HCT116 (cell line): Measurements from ENCODE around the gene GYPA. TPM values are rescaled to one million over a fixed set of nuclear protein-coding genes. Genes with fewer than 3 reads are reported as not detected.
"Not testable (repeated sequence)": the region's sequence is repeated elsewhere in the genome, so short reads cannot be mapped to it uniquely, and the experiment has no call there.

Experiments
- ATAC-seq: fragments of 200-7000 bp; cut with Tn5 transposase; 2 replicates; pipeline ENCODE4 v1.9.1; 2020; ENCODE audit warnings: mild to moderate bottlenecking, moderate library complexity
- Bru-seq: library from RNA; stranded (reverse); fragments of 400-500 nt; gene quantifications from one replicate; lab custom pipeline; 2021; lab: Mats Ljungman, UMichigan
- BruChase-seq, 2 experiments: library from RNA; stranded (reverse); fragments of 400-500 nt; gene quantifications; one replicate each; lab custom pipeline; 2021; lab: Mats Ljungman, UMichigan
- BruUV-seq: library from RNA; stranded (reverse); fragments of 400-500 nt; replicated peaks from 2 replicates; lab custom pipeline; 2021; lab: Mats Ljungman, UMichigan
- CTCF ChIA-PET: fragments of 300-600 bp; sonication (Branson Sonifier 250); formaldehyde crosslinking; loops from one replicate; lab custom pipeline; 2021; ENCODE audit warnings: antibody characterized with exemption; lab: Charles Lee
- POLR2A ChIA-PET: fragments of 300-600, 350-600 bp; sonication (Branson Sonifier 250); formaldehyde crosslinking; loops from one replicate; lab custom pipeline; 2021; ENCODE audit warnings: antibody characterized with exemption; lab: Charles Lee
- RAD21 ChIA-PET, 2 experiments: fragments of 300-600 bp; sonication (Branson Sonifier 250); formaldehyde crosslinking; loops; one replicate each; lab custom pipeline; 2023; ENCODE audit warnings: low total read pairs in 2 of 2; ENCODE audit not compliant: uncharacterized antibody in 2 of 2, unreplicated experiment in 2 of 2, low non-redundant PET in 1 of 2; lab: Charles Lee
- DNase-seq: peaks from one replicate; pipeline ENCODE4 v3.0.0-alpha.2; 2010; ENCODE audit warnings: low read depth, low spot score
- H2AFZ ChIP-seq: fragments of 200-600 bp; shearing (Covaris generic), sonication (generic); 2 replicates; pipeline ENCODE4 v1.6.1; 2017; ENCODE audit warnings: low read depth, mixed run types, mixed read lengths, antibody characterized with exemption, low read length; ENCODE audit not compliant: poor library complexity, severe bottlenecking
- H3K27ac ChIP-seq: 2 replicates; pipeline ENCODE4 v1.5.1; 2012; ENCODE audit warnings: low read depth, low read length
- H3K27me3 ChIP-seq: fragments of 200-600 bp; sonication (generic); 2 replicates; pipeline ENCODE4 v1.6.1; 2016; ENCODE audit warnings: mixed run types, low read length, mixed read lengths; ENCODE audit not compliant: insufficient read depth
- H3K36me3 ChIP-seq, 2 experiments: fragments of 200-500 bp in 1 of 2; fragments of 200-600 bp in 1 of 2; sonication (Bioruptor generic) in 1 of 2; sonication (generic) in 1 of 2; 2 replicates each; pipeline versions ENCODE4 v1.5.1 to v1.6.1; 2014 to 2016; ENCODE audit warnings: low read length in 2 of 2, inconsistent platforms in 1 of 2, mixed read lengths in 1 of 2, mixed run types in 1 of 2; ENCODE audit not compliant: insufficient read depth in 2 of 2, control insufficient read depth in 1 of 2
- H3K4me1 ChIP-seq, 2 experiments: fragments of 200-600 bp in 1 of 2; sonication (generic) in 1 of 2; 2 replicates each; pipeline versions ENCODE4 v1.5.1 to v1.6.1; 2012 to 2017; ENCODE audit warnings: low read length in 2 of 2, inconsistent platforms in 1 of 2, mild to moderate bottlenecking in 1 of 2, mixed read lengths in 1 of 2, mixed run types in 1 of 2, moderate library complexity in 1 of 2; ENCODE audit not compliant: insufficient read depth in 2 of 2, control insufficient read depth in 1 of 2
- H3K4me2 ChIP-seq: fragments of 200-600 bp; sonication (generic); 2 replicates; pipeline ENCODE4 v1.6.1; 2017; ENCODE audit warnings: mixed run types, low read length, mixed read lengths
- H3K4me3 ChIP-seq, 2 experiments: fragments of 200-600 bp in 1 of 2; sonication (generic) in 1 of 2; replicated peaks in 1 of 2; 2 replicates each; pipeline ENCODE4 v1.5.1; 2011 to 2016; ENCODE audit warnings: low read length in 2 of 2, control low read depth in 1 of 2, low read depth in 1 of 2, mild to moderate bottlenecking in 1 of 2, mixed read lengths in 1 of 2, mixed run types in 1 of 2
- H3K79me2 ChIP-seq: fragments of 200-600 bp; sonication (generic); 2 replicates; pipeline ENCODE4 v1.6.1; 2017; ENCODE audit warnings: mild to moderate bottlenecking, mixed run types, low read length, moderate library complexity, mixed read lengths; ENCODE audit not compliant: insufficient read depth
- H3K9ac ChIP-seq: fragments of 200-600 bp; sonication (generic); 2 replicates; pipeline ENCODE4 v1.6.1; 2016; ENCODE audit warnings: low read length, mixed read lengths
- H3K9me2 ChIP-seq: fragments of 200-600 bp; sonication (generic), shearing (Covaris generic); 2 replicates; pipeline ENCODE4 v1.6.1; 2017; ENCODE audit warnings: mixed run types, mild to moderate bottlenecking, moderate library complexity; ENCODE audit not compliant: insufficient read depth
- H3K9me3 ChIP-seq, 2 experiments: fragments of 200-500 bp in 1 of 2; fragments of 200-600 bp in 1 of 2; sonication (Bioruptor generic) in 1 of 2; sonication (generic) in 1 of 2; 2 replicates each; pipeline ENCODE4 v1.6.1; 2014 to 2017; ENCODE audit warnings: low read length in 2 of 2, mixed read lengths in 2 of 2, inconsistent platforms in 1 of 2, low read depth in 1 of 2, mild to moderate bottlenecking in 1 of 2, mixed run types in 1 of 2, moderate library complexity in 1 of 2; ENCODE audit not compliant: control insufficient read depth in 1 of 2, insufficient read depth in 1 of 2
- H4K20me1 ChIP-seq: fragments of 200-600 bp; sonication (generic), shearing (Covaris generic); 2 replicates; pipeline ENCODE4 v1.6.1; 2017; ENCODE audit warnings: mixed run types, mild to moderate bottlenecking, moderate library complexity; ENCODE audit not compliant: insufficient read depth
- CBX3 ChIP-seq: IDR thresholded peaks from 2 replicates; pipeline ENCODE4 v1.6.1; 2012; ENCODE audit warnings: low read depth
- CTCF ChIP-seq, 3 experiments: fragments of 200-600 bp in 1 of 3; sonication (generic) in 1 of 3; IDR thresholded peaks in 2 of 3; conservative IDR thresholded peaks in 1 of 3; 2 replicates each; pipeline ENCODE4 v1.5.1; 2012 to 2017; ENCODE audit warnings: low read depth in 2 of 3, low read length in 2 of 3, antibody characterized with exemption in 1 of 3, borderline replicate concordance in 1 of 3, control low read depth in 1 of 3, mild to moderate bottlenecking in 1 of 3, mixed read lengths in 1 of 3, mixed run types in 1 of 3, moderate library complexity in 1 of 3; ENCODE audit not compliant: insufficient read depth in 1 of 3
- ELF1 ChIP-seq: IDR thresholded peaks from 2 replicates; pipeline ENCODE4 v1.6.1; 2012; ENCODE audit warnings: low read depth, borderline replicate concordance
- EZH2phosphoT487 ChIP-seq: fragments of 200-600 bp; IDR thresholded peaks from 2 replicates; pipeline ENCODE4 v1.6.1; 2018; ENCODE audit warnings: antibody characterized with exemption, borderline replicate concordance
- JUND ChIP-seq: IDR thresholded peaks from 2 replicates; pipeline ENCODE4 v1.6.1; 2012
- POLR2A ChIP-seq: IDR thresholded peaks from 2 replicates; pipeline ENCODE4 v1.7.0; 2011; ENCODE audit warnings: borderline replicate concordance; ENCODE audit not compliant: insufficient read depth, insufficient read length; ENCODE audit errors: extremely low read depth
- RAD21 ChIP-seq: IDR thresholded peaks from 2 replicates; pipeline ENCODE4 v1.6.1; 2012; ENCODE audit warnings: low read depth, mild to moderate bottlenecking
- REST ChIP-seq: IDR thresholded peaks from 2 replicates; pipeline ENCODE4 v1.6.1; 2012; ENCODE audit warnings: low read depth
- SIN3A ChIP-seq: IDR thresholded peaks from 2 replicates; pipeline ENCODE4 v1.6.1; 2012; ENCODE audit warnings: low read depth
- SP1 ChIP-seq: IDR thresholded peaks from 2 replicates; pipeline ENCODE4 v1.6.1; 2012; ENCODE audit warnings: low read depth
- SRF ChIP-seq: IDR thresholded peaks from 2 replicates; pipeline ENCODE4 v1.6.1; 2012; ENCODE audit warnings: low read depth
- YY1 ChIP-seq: IDR thresholded peaks from 2 replicates; pipeline ENCODE4 v1.6.1; 2011; ENCODE audit warnings: low read length, low read depth, moderate library complexity, mild to moderate bottlenecking; ENCODE audit not compliant: insufficient replicate concordance; ENCODE audit errors: extremely low read depth
- ZNF274 ChIP-seq: fragments of 200-500 bp; sonication (Bioruptor generic); IDR thresholded peaks from 2 replicates; pipeline ENCODE4 v1.6.1; 2014; ENCODE audit warnings: mild to moderate bottlenecking, low read depth, low read length, inconsistent platforms
- intact Hi-C: fragments of 100-400 bp; cut with micrococcal nuclease; formaldehyde crosslinking; loops from 2 replicates; pipeline ENCODE4 v1.10.0; 2022
- long read RNA-seq: library from polyadenylated mRNA; unstranded; transcript quantifications from one replicate; pipeline ENCODE4 v2.0.0, GENCODE V29; 2021; ENCODE audit not compliant: unreplicated experiment
- polyA plus RNA-seq: library from polyadenylated mRNA; unstranded; fragments of >200 nt; gene quantifications from 2 replicates; pipeline ENCODE4 v1.2.1, GENCODE V29; 2012; ENCODE audit warnings: missing spikeins
- total RNA-seq: library from RNA; stranded (reverse); gene quantifications from one replicate; pipeline ENCODE4 v1.2.1, GENCODE V29; 2021; ENCODE audit not compliant: unreplicated experiment
- TF ChIP-seq, protein P1 (sequence below): IDR thresholded peaks from 2 replicates; pipeline ENCODE4 v1.6.1; 2012

Gene GYPA
- total RNA-seq (not detected), Bru-seq, nascent RNA (percentile 15 among the genes with signal in this experiment), BruChase-seq, experiment 1, labeled RNA remaining after a 6-hour chase (not detected), BruChase-seq, experiment 2, labeled RNA remaining after a 2-hour chase (percentile 20 among the genes with signal in this experiment)
- not detected in 2 replicates for polyA plus RNA-seq
- long read RNA-seq: 0 reads

- H3K27me3 ChIP-seq, H2AFZ ChIP-seq, H3K36me3 ChIP-seq, H3K79me2 ChIP-seq, BruUV-seq, H3K9me2 ChIP-seq, DNase-seq, H3K9me3 ChIP-seq, CTCF ChIA-PET, ATAC-seq, H4K20me1 ChIP-seq, H3K4me2 ChIP-seq, RAD21 ChIA-PET, H3K4me1 ChIP-seq, H3K27ac ChIP-seq, POLR2A ChIA-PET, H3K4me3 ChIP-seq, H3K9ac ChIP-seq: not testable (repeated sequence)
- intact Hi-C loops: loop anchor here (5.0 kb wide), 2 partner anchors 368 to 553 kb away; no protein-coding TSS in a partner anchor
Measured at GRCh38 chr4:144140594-144141295, at the start of gene GYPA. Gene GYPA (minus strand): TSS chr4:144140718. CDS start chr4:144140635, 83 bp downstream.

DNA sequence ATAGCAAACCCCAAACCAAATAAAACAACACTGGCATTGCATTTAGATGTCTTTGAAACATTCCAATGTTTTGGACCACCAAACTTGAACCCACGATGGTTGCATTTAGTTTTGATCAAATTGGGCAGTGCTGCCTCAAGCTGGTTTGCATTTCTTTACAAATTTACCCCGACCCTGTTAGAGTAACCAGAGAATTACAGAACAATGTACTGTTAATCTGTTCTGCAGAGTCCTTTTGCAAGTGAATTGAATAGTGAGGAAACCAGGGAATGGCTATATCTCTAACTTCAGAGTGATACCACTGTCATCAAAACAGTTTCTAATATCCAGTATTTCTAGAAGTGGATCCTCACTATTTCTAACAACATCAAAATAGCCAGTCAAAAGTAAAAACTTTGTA lies 49.5 kb upstream of the GYPA start:
- intact Hi-C loops: loop anchor here (10.0 kb wide), 1 partner anchor 375 kb away; no protein-coding TSS in a partner anchor
- TF ChIP-seq CBX3 (no peak), JUND (no peak), SP1 (no peak), CTCF (IDR thresholded peaks at IDR 0.05 in 2 of 3, conservative IDR thresholded peaks at IDR 0.05 in 1 of 3; ENCODE audit: borderline replicate concordance in 1 of 3, insufficient read depth in 1 of 3, low read depth in 2 of 3, low read length in 2 of 3) (no peak), POLR2A (no peak), SIN3A (no peak), SRF (no peak), REST (no peak), ELF1 (no peak), YY1 (no peak), ZNF274 (no peak), RAD21 (no peak), EZH2phosphoT487 (no peak)
- TF ChIP-seq, protein P1, sequence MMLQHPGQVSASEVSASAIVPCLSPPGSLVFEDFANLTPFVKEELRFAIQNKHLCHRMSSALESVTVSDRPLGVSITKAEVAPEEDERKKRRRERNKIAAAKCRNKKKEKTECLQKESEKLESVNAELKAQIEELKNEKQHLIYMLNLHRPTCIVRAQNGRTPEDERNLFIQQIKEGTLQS: no peak

More for the DNA sequence above, 49.5 kb upstream of the GYPA start:
- Histone ChIP-seq H3K27me3 (no peaks in the 10 kb centered on the region), H4K20me1 (no peaks in the 10 kb centered on the region), H3K27ac (no peak overlapping the region), H3K9me2 (no peaks in the 10 kb centered on the region), H3K4me1 (no peaks in the 10 kb centered on the region), H3K4me3 (no peak overlapping the region), H3K9me3 (no peaks in the 10 kb centered on the region), H3K4me2 (no peak overlapping the region), H3K9ac (no peak overlapping the region), H2AFZ (no peak overlapping the region), H3K79me2 (no peaks in the 10 kb centered on the region), H3K36me3 (no peaks in the 10 kb centered on the region)
- BruUV-seq: no TSS peak
- DNase-seq: no peak
- ChIA-PET CTCF (no interaction called here), RAD21 (no interaction called here), POLR2A (no interaction called here)
- no peak for ATAC-seq
